HCT116 (cell line): Measurements from ENCODE around the gene CETN2. TPM values are rescaled to one million over a fixed set of nuclear protein-coding genes. Genes with fewer than 3 reads are reported as not detected.
"Not testable (repeated sequence)": the region's sequence is repeated elsewhere in the genome, so short reads cannot be mapped to it uniquely, and the experiment has no call there.

Experiments used
- ATAC-seq: fragments of 200-7000 bp; cut with Tn5 transposase; 2 replicates; pipeline ENCODE4 v1.9.1; 2020; ENCODE audit warnings: mild to moderate bottlenecking, moderate library complexity
- BruUV-seq: library from RNA; stranded (reverse); fragments of 400-500 nt; replicated peaks from 2 replicates; lab custom pipeline; 2021; lab: Mats Ljungman, UMichigan
- CTCF ChIA-PET: fragments of 300-600 bp; sonication (Branson Sonifier 250); formaldehyde crosslinking; loops from one replicate; lab custom pipeline; 2021; ENCODE audit warnings: antibody characterized with exemption; lab: Charles Lee
- POLR2A ChIA-PET: fragments of 300-600, 350-600 bp; sonication (Branson Sonifier 250); formaldehyde crosslinking; loops from one replicate; lab custom pipeline; 2021; ENCODE audit warnings: antibody characterized with exemption; lab: Charles Lee
- RAD21 ChIA-PET, 2 experiments: fragments of 300-600 bp; sonication (Branson Sonifier 250); formaldehyde crosslinking; loops; one replicate each; lab custom pipeline; 2023; ENCODE audit warnings: low total read pairs in 2 of 2; ENCODE audit not compliant: uncharacterized antibody in 2 of 2, unreplicated experiment in 2 of 2, low non-redundant PET in 1 of 2; lab: Charles Lee
- DNase-seq: peaks from one replicate; pipeline ENCODE4 v3.0.0-alpha.2; 2010; ENCODE audit warnings: low read depth, low spot score
- H2AFZ ChIP-seq: fragments of 200-600 bp; shearing (Covaris generic), sonication (generic); 2 replicates; pipeline ENCODE4 v1.6.1; 2017; ENCODE audit warnings: low read depth, mixed run types, mixed read lengths, antibody characterized with exemption, low read length; ENCODE audit not compliant: poor library complexity, severe bottlenecking
- H3K27ac ChIP-seq: 2 replicates; pipeline ENCODE4 v1.5.1; 2012; ENCODE audit warnings: low read depth, low read length
- H3K27me3 ChIP-seq: fragments of 200-600 bp; sonication (generic); 2 replicates; pipeline ENCODE4 v1.6.1; 2016; ENCODE audit warnings: mixed run types, low read length, mixed read lengths; ENCODE audit not compliant: insufficient read depth
- H3K36me3 ChIP-seq, 2 experiments: fragments of 200-500 bp in 1 of 2; fragments of 200-600 bp in 1 of 2; sonication (Bioruptor generic) in 1 of 2; sonication (generic) in 1 of 2; 2 replicates each; pipeline versions ENCODE4 v1.5.1 to v1.6.1; 2014 to 2016; ENCODE audit warnings: low read length in 2 of 2, inconsistent platforms in 1 of 2, mixed read lengths in 1 of 2, mixed run types in 1 of 2; ENCODE audit not compliant: insufficient read depth in 2 of 2, control insufficient read depth in 1 of 2
- H3K4me1 ChIP-seq, 2 experiments: fragments of 200-600 bp in 1 of 2; sonication (generic) in 1 of 2; 2 replicates each; pipeline versions ENCODE4 v1.5.1 to v1.6.1; 2012 to 2017; ENCODE audit warnings: low read length in 2 of 2, inconsistent platforms in 1 of 2, mild to moderate bottlenecking in 1 of 2, mixed read lengths in 1 of 2, mixed run types in 1 of 2, moderate library complexity in 1 of 2; ENCODE audit not compliant: insufficient read depth in 2 of 2, control insufficient read depth in 1 of 2
- H3K4me2 ChIP-seq: fragments of 200-600 bp; sonication (generic); 2 replicates; pipeline ENCODE4 v1.6.1; 2017; ENCODE audit warnings: mixed run types, low read length, mixed read lengths
- H3K4me3 ChIP-seq, 2 experiments: fragments of 200-600 bp in 1 of 2; sonication (generic) in 1 of 2; replicated peaks in 1 of 2; 2 replicates each; pipeline ENCODE4 v1.5.1; 2011 to 2016; ENCODE audit warnings: low read length in 2 of 2, control low read depth in 1 of 2, low read depth in 1 of 2, mild to moderate bottlenecking in 1 of 2, mixed read lengths in 1 of 2, mixed run types in 1 of 2
- H3K79me2 ChIP-seq: fragments of 200-600 bp; sonication (generic); 2 replicates; pipeline ENCODE4 v1.6.1; 2017; ENCODE audit warnings: mild to moderate bottlenecking, mixed run types, low read length, moderate library complexity, mixed read lengths; ENCODE audit not compliant: insufficient read depth
- H3K9ac ChIP-seq: fragments of 200-600 bp; sonication (generic); 2 replicates; pipeline ENCODE4 v1.6.1; 2016; ENCODE audit warnings: low read length, mixed read lengths
- H3K9me2 ChIP-seq: fragments of 200-600 bp; sonication (generic), shearing (Covaris generic); 2 replicates; pipeline ENCODE4 v1.6.1; 2017; ENCODE audit warnings: mixed run types, mild to moderate bottlenecking, moderate library complexity; ENCODE audit not compliant: insufficient read depth
- H3K9me3 ChIP-seq, 2 experiments: fragments of 200-500 bp in 1 of 2; fragments of 200-600 bp in 1 of 2; sonication (Bioruptor generic) in 1 of 2; sonication (generic) in 1 of 2; 2 replicates each; pipeline ENCODE4 v1.6.1; 2014 to 2017; ENCODE audit warnings: low read length in 2 of 2, mixed read lengths in 2 of 2, inconsistent platforms in 1 of 2, low read depth in 1 of 2, mild to moderate bottlenecking in 1 of 2, mixed run types in 1 of 2, moderate library complexity in 1 of 2; ENCODE audit not compliant: control insufficient read depth in 1 of 2, insufficient read depth in 1 of 2
- H4K20me1 ChIP-seq: fragments of 200-600 bp; sonication (generic), shearing (Covaris generic); 2 replicates; pipeline ENCODE4 v1.6.1; 2017; ENCODE audit warnings: mixed run types, mild to moderate bottlenecking, moderate library complexity; ENCODE audit not compliant: insufficient read depth
- ATF3 ChIP-seq: IDR thresholded peaks from 2 replicates; pipeline ENCODE4 v1.6.1; 2012
- CEBPB ChIP-seq: IDR thresholded peaks from 2 replicates; pipeline ENCODE4 v1.6.1; 2012; ENCODE audit warnings: low read depth
- EZH2 ChIP-seq: fragments of 200-600 bp; sonication (generic); IDR thresholded peaks from 2 replicates; pipeline ENCODE4 v1.6.1; 2017; ENCODE audit warnings: antibody characterized with exemption, mixed run types
- EZH2phosphoT487 ChIP-seq: fragments of 200-600 bp; IDR thresholded peaks from 2 replicates; pipeline ENCODE4 v1.6.1; 2018; ENCODE audit warnings: antibody characterized with exemption, borderline replicate concordance
- FOSL1 ChIP-seq: IDR thresholded peaks from 2 replicates; pipeline ENCODE4 v1.6.1; 2012; ENCODE audit warnings: low read depth
- RAD21 ChIP-seq: IDR thresholded peaks from 2 replicates; pipeline ENCODE4 v1.6.1; 2012; ENCODE audit warnings: low read depth, mild to moderate bottlenecking
- SRF ChIP-seq: IDR thresholded peaks from 2 replicates; pipeline ENCODE4 v1.6.1; 2012; ENCODE audit warnings: low read depth
- TCF7L2 ChIP-seq: IDR thresholded peaks from 2 replicates; pipeline ENCODE4 v1.7.0; 2011; ENCODE audit warnings: borderline replicate concordance, inconsistent platforms; ENCODE audit not compliant: insufficient read depth, insufficient read length; ENCODE audit errors: extremely low read depth
- ZFX ChIP-seq: fragments of 450-650 bp; IDR thresholded peaks from 2 replicates; pipeline ENCODE4 v1.6.1; 2017
- ZNF274 ChIP-seq: fragments of 200-500 bp; sonication (Bioruptor generic); IDR thresholded peaks from 2 replicates; pipeline ENCODE4 v1.6.1; 2014; ENCODE audit warnings: mild to moderate bottlenecking, low read depth, low read length, inconsistent platforms
- intact Hi-C: fragments of 100-400 bp; cut with micrococcal nuclease; formaldehyde crosslinking; loops from 2 replicates; pipeline ENCODE4 v1.10.0; 2022
- total RNA-seq: library from RNA; stranded (reverse); gene quantifications from one replicate; pipeline ENCODE4 v1.2.1, GENCODE V29; 2021; ENCODE audit not compliant: unreplicated experiment

CETN2 gene
- total RNA-seq, 1 experiment from 2014 or later = 20.9 TPM

- Histone ChIP-seq H3K4me1 (no peaks in the 10 kb centered on the region), H3K4me2 (no peak overlapping the region), H3K27ac (no peak overlapping the region), H3K27me3 (no peaks in the 10 kb centered on the region)
- intact Hi-C loops = no loop called here
- no peak for TF ChIP-seq CEBPB
- no peak for TF ChIP-seq SRF
- no peak for TF ChIP-seq TCF7L2
- no peak for TF ChIP-seq ZNF274
- no peak for TF ChIP-seq FOSL1
- TF ChIP-seq ZFX = no peak
- TF ChIP-seq EZH2phosphoT487 = no peak
- no peak for TF ChIP-seq EZH2
- no peak for TF ChIP-seq ATF3
- no peak for TF ChIP-seq RAD21
- TF ChIP-seq, all 23 proteins: peak for 0
- Histone ChIP-seq H2AFZ (no peak overlapping the region), H3K9ac (no peak overlapping the region), H4K20me1 (no peaks in the 10 kb centered on the region), H3K79me2 (0 out of 2 replicates have a peak, but pooled peaks cover 9% of the 10 kb centered on the region), H3K36me3 (peaks cover 0 to 3% of the 10 kb centered on the region in 2 experiments; a peak in 1 of 4 replicates), H3K9me2 (no peaks in the 10 kb centered on the region), H3K9me3 (no peaks in the 10 kb centered on the region), H3K4me3 (no peak overlapping the region)
- BruUV-seq = no TSS peak
- ATAC-seq (no peak), DNase-seq (no peak)
- ChIA-PET POLR2A (no interaction called here), RAD21 (no interaction called here), CTCF (no interaction called here)
Measured at GRCh38 chrX:152843852-152844251, 13.3 kb upstream of the CETN2 start.

DNA sequence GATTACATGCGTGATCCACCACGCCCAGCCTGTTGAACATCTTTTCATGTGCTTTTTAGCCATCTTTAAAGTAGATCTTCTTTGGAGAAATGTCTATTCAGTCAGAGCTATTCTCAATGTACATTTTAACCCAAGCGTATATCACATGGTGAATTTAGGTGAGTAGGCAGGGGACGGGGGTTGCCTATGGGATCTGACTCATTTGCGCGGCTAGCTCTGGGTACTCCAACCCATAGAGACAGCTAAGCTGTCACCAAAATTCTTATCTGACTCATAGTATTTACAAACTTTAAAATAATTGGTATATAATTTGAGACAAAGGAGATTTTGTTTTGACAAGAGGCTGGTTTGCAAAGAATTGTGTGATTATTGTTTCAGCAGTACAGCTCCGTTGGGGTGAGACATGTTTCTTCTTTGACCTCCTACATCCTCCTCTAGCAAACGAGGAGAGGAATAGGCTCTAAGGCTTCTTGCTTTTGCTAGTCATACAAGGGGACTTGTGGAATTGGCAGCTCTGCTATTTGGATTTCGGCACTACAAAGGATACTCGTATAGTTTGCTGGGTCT lies 12.3 kb upstream of the CETN2 start:
- no peak for DNase-seq
- Histone ChIP-seq H3K4me1 (no peaks in the 10 kb centered on the region), H3K36me3 (no peaks in the 10 kb centered on the region; a peak in 1 of 4 replicates), H3K9me2 (no peaks in the 10 kb centered on the region), H3K27ac (no peak overlapping the region), H2AFZ (no peak overlapping the region), H3K27me3 (no peaks in the 10 kb centered on the region), H3K9me3 (no peaks in the 10 kb centered on the region), H3K4me3 (no peak overlapping the region), H3K79me2 (0 out of 2 replicates have a peak, but pooled peaks cover 9% of the 10 kb centered on the region), H3K9ac (no peak overlapping the region), H4K20me1 (no peaks in the 10 kb centered on the region), H3K4me2 (no peak overlapping the region)
- intact Hi-C loops = no loop called here
- no peak for ATAC-seq
- CTCF ChIA-PET = no interaction called here
- POLR2A ChIA-PET = no interaction called here
- RAD21 ChIA-PET = no interaction called here
- no TSS peak for BruUV-seq
- TF ChIP-seq ZNF274 (no peak), RAD21 (no peak)

GRCh38 chrX:152835470-152835869 lies 4.9 kb upstream of the CETN2 start:
- H3K79me2 ChIP-seq = peaks cover 18% of the 10 kb centered on the region
- POLR2A ChIA-PET, intact Hi-C loops: not testable (repeated sequence)

More at GRCh38 chrX:152835470-152835869, 4.9 kb upstream of the CETN2 start:
- H3K4me3 ChIP-seq, H3K9me2 ChIP-seq, BruUV-seq, H3K36me3 ChIP-seq, RAD21 ChIA-PET, DNase-seq, H3K27ac ChIP-seq, ATAC-seq, H3K27me3 ChIP-seq, H4K20me1 ChIP-seq, H3K4me1 ChIP-seq, H3K9ac ChIP-seq, H2AFZ ChIP-seq, CTCF ChIA-PET, H3K9me3 ChIP-seq, H3K4me2 ChIP-seq: not testable (repeated sequence)
